Kidney (tissue), 14 donors: ENCODE data around the gene PUM1. TPM values are rescaled to one million over a fixed set of nuclear protein-coding genes. Genes with fewer than 3 reads are reported as not detected.

Source experiments
- DNase-seq, 5 donors: peaks; one replicate each; pipeline ENCODE4 v3.0.0-alpha.2; 2013 to 2020
- FAIRE-seq: peaks from 2 replicates; lab custom pipeline; 2012; peaks lifted over from hg19 to GRCh38; lab: Jason Lieb, UNC
- H3K27ac ChIP-seq, 2 donors: one replicate each; pipeline ENCODE4 v1.7.0; 2013; ENCODE audit warnings: low read depth in 2 of 2, low read length in 2 of 2, inconsistent platforms in 1 of 2
- H3K27me3 ChIP-seq: one replicate; pipeline ENCODE4 v1.7.1; 2013; ENCODE audit warnings: low read length, inconsistent platforms; ENCODE audit not compliant: control insufficient read depth, insufficient read depth
- H3K36me3 ChIP-seq, 3 donors: one replicate each; pipeline versions ENCODE4 v1.7.0 to v1.7.1; 2013; ENCODE audit warnings: low read length in 3 of 3, control low read depth in 1 of 3, inconsistent platforms in 1 of 3; ENCODE audit not compliant: insufficient read depth in 3 of 3, control insufficient read depth in 2 of 3
- H3K4me1 ChIP-seq, 3 donors: one replicate each; pipeline versions ENCODE4 v1.7.0 to v1.7.1; 2013; ENCODE audit warnings: low read length in 3 of 3, inconsistent platforms in 1 of 3, low read depth in 1 of 3; ENCODE audit not compliant: control insufficient read depth in 2 of 3, insufficient read depth in 2 of 3
- H3K4me3 ChIP-seq, 3 donors: one replicate each; pipeline versions ENCODE4 v1.7.0 to v1.8.1; 2013; ENCODE audit warnings: low read length in 3 of 3, control low read depth in 1 of 3, inconsistent platforms in 1 of 3
- H3K9ac ChIP-seq, 3 donors: one replicate each; pipeline versions ENCODE4 v1.7.0 to v1.7.1; 2013; ENCODE audit warnings: low read length in 3 of 3, control low read depth in 1 of 3, inconsistent platforms in 1 of 3
- H3K9me3 ChIP-seq, 3 donors: one replicate each; pipeline versions ENCODE4 v1.7.0 to v1.7.1; 2013; ENCODE audit warnings: low read length in 3 of 3, control low read depth in 1 of 3, inconsistent platforms in 1 of 3; ENCODE audit not compliant: control insufficient read depth in 2 of 3, insufficient read depth in 1 of 3
- CTCF ChIP-seq: IDR thresholded peaks from 3 replicates; pipeline ENCODE4 v1.5.1; 2012; ENCODE audit warnings: mild to moderate bottlenecking, moderate library complexity, borderline replicate concordance; ENCODE audit not compliant: insufficient read depth; ENCODE audit errors: extremely low read depth
- intact Hi-C: fragments of 100-400 bp; cut with DNase I; formaldehyde crosslinking; loops from one replicate; pipeline ENCODE4 v1.11.1; 2022
- polyA plus RNA-seq: library from polyadenylated mRNA; stranded (reverse); fragments of 350-450 nt; fragmentation: Illumina TruSeq; extraction: RNeasy Lipid Tissue Mini Kit (QIAGEN cat#74804); gene quantifications from one replicate; pipeline ENCODE4 v1.2.3, GENCODE V29; 2014; ENCODE audit warnings: low read depth, low replicate concordance; ENCODE audit not compliant: insufficient read depth
- total RNA-seq: library from RNA; stranded (reverse); fragmentation: NEBNext Ultra II Directional; extraction: Animal tissue kit (Norgen Biotek cat#: 25700); gene quantifications from one replicate; pipeline ENCODE4 v1.2.1, GENCODE V29; 2021
- donor health status: control.
- donor health status: control.
- donor health status: control.
- donor health status: control.
- donor health status: control.
- donor health status: DM: yes; HTN: yes; CAD: no.
- donor health status: Normal renal cell carcinoma (clear cell type).

PUM1 gene
- total and polyA plus RNA-seq, 2 donors from 2014 or later = 19.1 to 150 TPM

GRCh38 chr1:30888975-30889374, 176.5 kb downstream of the PUM1 start:
- no peak for DNase-seq
- TF ChIP-seq CTCF = no peak
- FAIRE-seq = no peak
- H3K9ac ChIP-seq = no peak overlapping the region
- H3K27me3 ChIP-seq = no peaks in the 10 kb centered on the region
- intact Hi-C loops = no loop called here
- H3K4me1 ChIP-seq = peaks cover 0 to 27% (median 0%) of the 10 kb centered on the region in 3 donors
- peak overlapping the region; percentile 27 to 76 for H3K27ac ChIP-seq
- H3K9me3 ChIP-seq = no peaks in the 10 kb centered on the region
- no peaks in the 10 kb centered on the region for H3K36me3 ChIP-seq
- H3K4me3 ChIP-seq = no peak overlapping the region

- Histone ChIP-seq H3K36me3 (no peaks in the 10 kb centered on the region), H3K27ac (peak overlapping the region; percentile 27 to 76), H3K9ac (no peak overlapping the region), H3K4me3 (no peak overlapping the region), H3K27me3 (no peaks in the 10 kb centered on the region), H3K4me1 (peaks cover 0 to 27% (median 0%) of the 10 kb centered on the region in 3 donors), H3K9me3 (no peaks in the 10 kb centered on the region)
- FAIRE-seq (no peak), DNase-seq (peak; percentile 53 to 92 (median 74))
- intact Hi-C loops = no loop called here
- no peak for TF ChIP-seq CTCF
Measured at GRCh38 chr1:30888391-30888790, 177.1 kb downstream of the PUM1 start.

GRCh38 chr1:30887485-30888315, 177.8 kb downstream of the PUM1 start:
- no peak for TF ChIP-seq CTCF
- H3K36me3 ChIP-seq = no peaks in the 10 kb centered on the region
- peaks cover 0 to 27% (median 0%) of the 10 kb centered on the region in 3 donors for H3K4me1 ChIP-seq
- no peak for FAIRE-seq
- no peak for DNase-seq
- no peaks in the 10 kb centered on the region for H3K27me3 ChIP-seq
- intact Hi-C loops = no loop called here
- H3K27ac ChIP-seq = peak overlapping the region in 1 of 2 donors; percentile 27
- H3K4me3 ChIP-seq = no peak overlapping the region
- H3K9me3 ChIP-seq = no peaks in the 10 kb centered on the region
- H3K9ac ChIP-seq = no peak overlapping the region
